ENCODE measurements around the gene LINC00305. TPM values are rescaled to one million over a fixed set of nuclear protein-coding genes. Genes with fewer than 3 reads are reported as not detected.

The LINC00305 gene
- total RNA-seq, 1 donor from 2014 or later: not detected

DNA sequence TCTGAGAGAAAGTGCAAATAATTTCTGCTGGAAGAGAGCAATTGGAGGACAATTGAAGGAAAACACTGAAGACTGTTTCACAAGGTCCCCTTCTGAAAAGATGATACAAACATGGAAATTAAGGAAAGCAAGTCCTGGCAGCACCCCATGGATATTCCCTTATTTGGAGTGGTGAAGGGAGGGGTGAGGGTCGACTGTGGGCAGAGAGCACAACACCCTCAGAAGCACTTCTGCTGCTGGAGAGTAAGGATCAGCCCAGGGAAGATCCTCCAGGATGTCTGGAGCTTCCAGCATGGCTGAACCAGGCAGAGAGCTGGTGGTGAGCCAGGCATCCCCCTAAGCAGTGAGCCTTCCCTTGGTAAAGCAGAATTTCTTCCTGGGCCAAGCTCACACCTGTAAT lies 54.7 kb downstream of the LINC00305 start:
- no peak for DNase-seq (ENCODE audit: extremely low spot score, unreplicated experiment)
- no peak overlapping the region for H3K4me3 Mint-ChIP-seq
- H3K27ac Mint-ChIP-seq: no peak overlapping the region
- no peaks in the 10 kb centered on the region for H3K9me3 Mint-ChIP-seq
- H3K27me3 Mint-ChIP-seq: no peaks in the 10 kb centered on the region
- no peaks in the 10 kb centered on the region for H3K36me3 Mint-ChIP-seq
- no peaks in the 10 kb centered on the region for H3K4me1 Mint-ChIP-seq (ENCODE audit: unreplicated experiment)
- no peak for TF ChIP-seq CTCF (conservative IDR thresholded peaks at IDR 0.05)

DNA sequence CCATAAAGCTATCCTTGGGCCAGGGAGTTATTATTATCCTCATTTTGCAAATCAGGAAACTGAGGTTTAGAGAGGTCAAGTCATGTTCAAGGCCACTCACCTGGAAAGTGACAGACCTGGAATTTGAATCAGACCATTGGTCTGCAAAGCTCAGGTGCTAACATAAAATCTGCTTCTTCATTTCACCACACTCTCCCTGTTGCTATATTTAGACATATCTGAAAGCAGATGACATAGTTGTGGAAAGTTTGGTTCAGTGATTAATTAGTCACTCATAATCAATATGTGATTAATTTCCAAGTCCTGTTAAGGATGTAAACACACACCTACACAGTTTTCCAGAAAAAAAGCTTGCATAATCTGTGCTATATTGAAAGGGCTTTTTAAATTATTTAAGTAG lies 57.4 kb downstream of the LINC00305 start:
- Mint-ChIP-seq H3K4me1 (ENCODE audit: unreplicated experiment) (no peaks in the 10 kb centered on the region), H3K27ac (no peak overlapping the region), H3K4me3 (no peak overlapping the region), H3K27me3 (no peaks in the 10 kb centered on the region), H3K9me3 (no peaks in the 10 kb centered on the region), H3K36me3 (peaks cover 5% of the 10 kb centered on the region)
- no peak for TF ChIP-seq CTCF (conservative IDR thresholded peaks at IDR 0.05)
- no peak for DNase-seq (ENCODE audit: extremely low spot score, unreplicated experiment)

DNA sequence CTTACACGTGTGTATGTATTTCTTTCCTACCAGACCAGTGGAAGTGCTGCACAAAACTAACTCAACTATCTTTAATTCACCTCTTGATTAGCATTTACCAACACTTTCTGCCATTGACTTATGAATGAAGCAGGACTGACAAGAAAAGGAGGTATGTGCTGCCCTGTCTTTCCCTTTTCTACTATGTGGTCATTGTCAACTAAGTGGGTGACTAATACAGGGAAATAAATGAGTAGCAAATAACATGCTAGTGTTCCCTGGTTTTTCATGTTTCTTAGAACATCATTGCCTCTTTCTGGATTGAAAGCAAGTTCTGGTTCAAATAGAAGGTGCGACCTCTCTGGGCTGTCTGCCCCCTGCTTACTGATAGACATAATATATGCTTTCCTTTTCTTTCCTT lies 58.0 kb downstream of the LINC00305 start:
- Mint-ChIP-seq H3K27ac (no peak overlapping the region), H3K9me3 (no peaks in the 10 kb centered on the region), H3K4me1 (ENCODE audit: unreplicated experiment) (no peaks in the 10 kb centered on the region), H3K27me3 (no peaks in the 10 kb centered on the region), H3K4me3 (no peak overlapping the region), H3K36me3 (peaks cover 5% of the 10 kb centered on the region)
- no peak for TF ChIP-seq CTCF (conservative IDR thresholded peaks at IDR 0.05)
- DNase-seq (ENCODE audit: extremely low spot score, unreplicated experiment): no peak

DNA sequence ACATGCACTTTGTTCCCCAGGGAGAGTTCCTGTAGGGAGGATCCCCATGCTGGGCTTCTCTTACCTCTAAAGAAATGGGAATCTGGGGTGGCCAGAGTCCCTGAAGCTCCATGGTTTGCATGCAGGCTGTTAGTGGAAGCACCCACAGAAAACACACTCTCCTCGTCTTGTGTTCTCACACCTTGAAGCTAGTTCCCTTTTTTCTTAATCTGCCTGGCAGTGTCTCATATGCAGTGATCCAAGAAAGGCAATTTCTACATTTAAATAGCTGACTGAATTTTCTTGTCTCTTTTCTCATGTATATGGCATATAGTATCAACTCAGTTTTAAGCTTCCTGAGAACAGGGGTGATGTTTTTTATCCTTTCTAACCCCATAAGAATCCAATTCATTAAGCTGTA lies 65.0 kb downstream of the LINC00305 start:
- Mint-ChIP-seq H3K27ac (no peak overlapping the region), H3K36me3 (peaks cover 5% of the 10 kb centered on the region), H3K4me3 (no peak overlapping the region), H3K27me3 (no peaks in the 10 kb centered on the region), H3K4me1 (ENCODE audit: unreplicated experiment) (peaks cover 4% of the 10 kb centered on the region), H3K9me3 (no peaks in the 10 kb centered on the region)
- DNase-seq (ENCODE audit: extremely low spot score, unreplicated experiment): no peak
- TF ChIP-seq CTCF (conservative IDR thresholded peaks at IDR 0.05): no peak

DNA sequence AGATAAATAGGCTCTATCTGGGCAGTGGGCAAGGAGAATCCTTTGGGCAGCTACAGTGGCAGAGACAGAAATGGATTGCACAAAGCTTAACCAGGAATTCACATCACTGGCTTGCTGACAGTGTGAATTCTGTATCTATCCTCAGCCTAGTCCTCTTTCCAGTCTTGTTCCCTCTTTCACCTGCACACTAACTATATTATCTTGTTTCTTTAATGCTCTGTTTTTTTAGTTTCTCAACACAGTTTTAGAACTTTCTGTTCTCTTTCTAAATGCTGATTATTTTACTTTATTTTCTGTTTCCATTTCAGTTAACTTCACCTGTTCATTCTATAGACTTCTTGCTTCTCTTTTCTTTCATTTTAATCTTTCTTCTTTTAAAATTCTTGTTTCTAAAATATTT lies 66.4 kb downstream of the LINC00305 start:
- TF ChIP-seq CTCF (conservative IDR thresholded peaks at IDR 0.05): no peak
- H3K9me3 Mint-ChIP-seq: no peaks in the 10 kb centered on the region
- H3K4me3 Mint-ChIP-seq: no peak overlapping the region
- no peak for DNase-seq (ENCODE audit: extremely low spot score, unreplicated experiment)
- H3K36me3 Mint-ChIP-seq: no peaks in the 10 kb centered on the region
- no peak overlapping the region for H3K27ac Mint-ChIP-seq
- H3K27me3 Mint-ChIP-seq: no peaks in the 10 kb centered on the region
- peaks cover 4% of the 10 kb centered on the region for H3K4me1 Mint-ChIP-seq (ENCODE audit: unreplicated experiment)

GRCh38 chr18:64082054-64082453 lies 66.8 kb downstream of the LINC00305 start:
- no peak for DNase-seq (ENCODE audit: extremely low spot score, unreplicated experiment)
- Mint-ChIP-seq H3K4me3 (no peak overlapping the region), H3K36me3 (no peaks in the 10 kb centered on the region), H3K4me1 (ENCODE audit: unreplicated experiment) (peaks cover 4% of the 10 kb centered on the region), H3K27me3 (no peaks in the 10 kb centered on the region), H3K9me3 (no peaks in the 10 kb centered on the region), H3K27ac (no peak overlapping the region)
- no peak for TF ChIP-seq CTCF (conservative IDR thresholded peaks at IDR 0.05)
